Activated effector memory CD4-positive, alpha-beta T cell treated with Interleukin-2 at 50 U/mL for 16 hours (primary cell): Measurements from ENCODE around the gene TMED1.
"Not testable (repeated sequence)": the region's sequence is repeated elsewhere in the genome, so short reads cannot be mapped to it uniquely, and the experiment has no call there.

Source experiments
- DNase-seq: peaks from one replicate; pipeline ENCODE4 v3.0.0-alpha.2; 2020

Gene TMED1

GRCh38 chr19:10861103-10861651 is 25.2 kb upstream of the TMED1 start:
- DNase-seq: no peak

GRCh38 chr19:10858204-10858828 is 22.3 kb upstream of the TMED1 start:
- no peak for DNase-seq

- DNase-seq: not testable (repeated sequence)
Measured at GRCh38 chr19:10856899-10857298, 20.9 kb upstream of the TMED1 start.

GRCh38 chr19:10855879-10856522 is 20.0 kb upstream of the TMED1 start:
- no peak for DNase-seq

- no peak for DNase-seq
Measured at GRCh38 chr19:10854350-10855089, 18.5 kb upstream of the TMED1 start.

- DNase-seq: no peak
Measured at GRCh38 chr19:10852941-10853340, 16.9 kb upstream of the TMED1 start.

- DNase-seq: no peak
Measured at GRCh38 chr19:10852098-10852800, 16.2 kb upstream of the TMED1 start.

GRCh38 chr19:10850631-10851030 is 14.6 kb upstream of the TMED1 start:
- DNase-seq: no peak

GRCh38 chr19:10848230-10848856 is 12.3 kb upstream of the TMED1 start, which contains the start of gene C19orf38:
Gene C19orf38, plus strand, starts transcription at chr19:10848415. Its CDS starts 94 bp downstream, at chr19:10848509.
- DNase-seq: no peak

- DNase-seq: no peak
Measured at GRCh38 chr19:10846500-10847202, 10.6 kb upstream of the TMED1 start.

- DNase-seq: no peak
Measured at GRCh38 chr19:10842788-10843187, 6.8 kb upstream of the TMED1 start.

GRCh38 chr19:10839114-10840050 is 3.4 kb upstream of the TMED1 start:
- DNase-seq: no peak

- DNase-seq: no peak
Measured at GRCh38 chr19:10838377-10838776, 2.4 kb upstream of the TMED1 start.

GRCh38 chr19:10837649-10838048 is 1.6 kb upstream of the TMED1 start:
- not testable (repeated sequence) for DNase-seq

GRCh38 chr19:10836479-10837330 is 693 bp upstream of the TMED1 start:
- no peak for DNase-seq

- DNase-seq: no peak
Measured at GRCh38 chr19:10835089-10835753, 791 bp downstream of the TMED1 start.

- no peak for DNase-seq
Measured at GRCh38 chr19:10832939-10833296, 3.1 kb downstream of the TMED1 start.

- DNase-seq: no peak
Measured at GRCh38 chr19:10831987-10832938, 3.7 kb downstream of the TMED1 start.
